ENCODE results near the gene TSKS.

TSKS gene

DNA sequence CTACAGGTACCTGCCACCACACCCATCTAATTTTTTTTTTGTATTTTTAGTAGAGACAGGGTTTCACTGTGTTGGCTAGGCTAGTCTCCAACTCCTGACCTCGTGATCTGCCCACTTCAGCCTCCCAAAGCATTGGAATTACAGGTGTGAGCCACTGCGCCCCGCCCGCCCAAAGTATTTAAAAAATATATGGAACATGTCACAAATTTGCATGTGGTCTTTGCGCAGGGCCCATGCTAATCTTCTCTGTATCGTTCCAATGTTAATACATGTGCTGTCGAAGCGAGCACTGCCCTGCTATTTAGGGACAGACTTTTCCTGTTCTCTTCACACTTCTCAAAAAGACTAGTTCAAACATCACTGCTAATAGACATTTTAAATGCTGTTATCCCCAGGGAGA, 1.2 kb upstream of the TSKS start:
- no peak overlapping the region for H3K4me2 ChIP-seq (ENCODE audit: low read length)
- peaks cover 26% of the 10 kb centered on the region for H3K4me1 ChIP-seq (ENCODE audit: control insufficient read depth, insufficient read depth, low read length)
- H3K4me3 ChIP-seq (ENCODE audit: low read length), result no peak overlapping the region
- H3K9me3 ChIP-seq (replicated peaks; ENCODE audit: low read length), result no peaks in the 10 kb centered on the region
- H3K27me3 ChIP-seq (ENCODE audit: control insufficient read depth, insufficient read depth, low read length), result no peaks in the 10 kb centered on the region
- no peak overlapping the region for H3K9ac ChIP-seq (ENCODE audit: low read depth, low read length)
- no peaks in the 10 kb centered on the region for H3K36me3 ChIP-seq (ENCODE audit: insufficient read depth, low read length)

DNA sequence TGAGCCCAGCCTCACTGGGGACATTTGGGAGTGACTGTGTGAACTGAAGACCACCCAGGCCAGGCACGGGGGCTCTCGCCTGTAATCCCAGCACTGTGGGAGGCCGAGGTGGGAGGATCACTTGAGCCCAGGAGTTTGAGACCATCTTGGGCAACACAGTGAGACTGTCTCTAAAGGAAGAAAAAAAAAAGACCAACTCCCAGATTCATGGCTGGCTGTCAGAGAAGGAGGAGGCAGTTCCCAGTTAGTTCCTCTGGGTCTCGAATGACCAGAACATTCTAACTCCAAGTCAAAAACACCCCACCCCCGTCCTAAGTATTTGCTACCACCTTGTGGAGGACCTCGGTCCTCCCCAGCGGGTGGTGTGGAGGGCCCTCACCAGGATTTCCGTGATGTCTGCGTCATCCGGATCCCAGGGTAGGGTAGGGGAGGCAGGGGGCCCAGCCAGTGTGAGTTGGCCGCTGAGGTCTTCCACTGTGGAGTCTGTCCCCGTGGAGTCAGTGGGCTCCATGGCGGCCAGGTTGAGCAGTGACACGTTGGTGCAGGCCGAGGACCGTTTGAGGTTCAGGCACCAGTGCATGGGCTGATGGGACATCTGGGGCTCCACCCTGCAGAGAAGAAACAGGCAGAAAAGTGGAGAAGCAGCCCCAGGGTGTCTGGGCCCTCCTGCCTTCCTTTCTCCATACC, 1.3 kb downstream of the TSKS start:
- Histone ChIP-seq H3K4me2 (ENCODE audit: low read length) (no peak overlapping the region), H3K4me1 (ENCODE audit: control insufficient read depth, insufficient read depth, low read length) (peaks cover 34% of the 10 kb centered on the region), H3K9ac (ENCODE audit: low read depth, low read length) (peak overlapping the region; percentile 42), H3K9me3 (replicated peaks; ENCODE audit: low read length) (no peaks in the 10 kb centered on the region), H3K27me3 (ENCODE audit: control insufficient read depth, insufficient read depth, low read length) (no peaks in the 10 kb centered on the region), H3K4me3 (ENCODE audit: low read length) (no peak overlapping the region), H3K36me3 (ENCODE audit: insufficient read depth, low read length) (no peaks in the 10 kb centered on the region)

- Histone ChIP-seq H3K36me3 (ENCODE audit: insufficient read depth, low read length) (no peaks in the 10 kb centered on the region), H3K4me2 (ENCODE audit: low read length) (no peak overlapping the region), H3K27me3 (ENCODE audit: control insufficient read depth, insufficient read depth, low read length) (no peaks in the 10 kb centered on the region), H3K9ac (ENCODE audit: low read depth, low read length) (peak overlapping the region; percentile 42), H3K4me3 (ENCODE audit: low read length) (no peak overlapping the region), H3K9me3 (replicated peaks; ENCODE audit: low read length) (no peaks in the 10 kb centered on the region), H3K4me1 (ENCODE audit: control insufficient read depth, insufficient read depth, low read length) (peaks cover 35% of the 10 kb centered on the region)
Observed at GRCh38 chr19:49761249-49761624, 1.9 kb downstream of the TSKS start.

DNA sequence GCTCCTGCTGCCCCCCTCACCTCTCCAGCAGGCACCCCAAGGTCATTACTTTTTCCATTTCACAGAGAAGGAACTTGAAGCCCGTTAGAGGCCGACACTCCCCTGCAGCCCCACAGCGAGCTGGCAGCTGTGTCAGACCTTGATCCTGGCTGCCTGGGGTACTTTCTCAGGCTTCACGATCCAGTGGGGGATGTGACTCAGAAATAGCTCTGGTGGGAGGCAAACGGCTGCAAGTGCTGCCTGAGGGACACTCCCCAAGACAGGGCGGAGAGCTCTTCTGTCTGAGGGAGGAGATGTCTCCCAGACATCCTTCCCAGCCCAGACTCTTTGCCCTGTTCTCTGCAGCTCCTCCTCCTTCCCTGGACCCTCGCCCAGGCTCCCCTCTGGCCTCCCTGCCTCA, 4.8 kb downstream of the TSKS start:
- Histone ChIP-seq H3K36me3 (ENCODE audit: insufficient read depth, low read length) (no peaks in the 10 kb centered on the region), H3K4me1 (ENCODE audit: control insufficient read depth, insufficient read depth, low read length) (peaks cover 27% of the 10 kb centered on the region), H3K9ac (ENCODE audit: low read depth, low read length) (peak overlapping the region; percentile 42), H3K4me2 (ENCODE audit: low read length) (peak overlapping the region; percentile 26), H3K27me3 (ENCODE audit: control insufficient read depth, insufficient read depth, low read length) (no peaks in the 10 kb centered on the region), H3K4me3 (ENCODE audit: low read length) (no peak overlapping the region), H3K9me3 (replicated peaks; ENCODE audit: low read length) (no peaks in the 10 kb centered on the region)

DNA sequence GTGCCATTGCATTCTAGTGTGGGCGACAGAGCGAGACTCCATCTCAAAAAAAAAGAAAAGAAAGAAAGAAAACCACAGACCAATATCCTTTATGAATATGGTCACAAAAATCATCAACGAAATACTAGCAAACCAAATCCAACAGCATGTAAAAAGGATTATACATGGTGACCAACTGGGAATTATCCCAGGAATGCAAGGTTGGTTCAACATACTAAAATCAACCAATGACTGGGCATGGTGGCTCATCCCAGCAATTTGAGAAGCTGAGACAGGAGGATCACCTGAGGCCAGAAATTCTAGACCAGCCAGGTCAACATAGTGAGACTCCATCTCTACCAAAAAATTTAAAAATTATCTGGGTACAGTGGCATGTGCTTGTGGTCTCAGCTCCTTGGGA, 7.2 kb downstream of the TSKS start:
- peaks cover 22% of the 10 kb centered on the region for H3K4me1 ChIP-seq (ENCODE audit: control insufficient read depth, insufficient read depth, low read length)
- H3K4me2 ChIP-seq (ENCODE audit: low read length), result no peak overlapping the region
- no peak overlapping the region for H3K9ac ChIP-seq (ENCODE audit: low read depth, low read length)
- H3K4me3 ChIP-seq (ENCODE audit: low read length), result no peak overlapping the region
- no peaks in the 10 kb centered on the region for H3K27me3 ChIP-seq (ENCODE audit: control insufficient read depth, insufficient read depth, low read length)
- H3K36me3 ChIP-seq (ENCODE audit: insufficient read depth, low read length), result no peaks in the 10 kb centered on the region
- no peaks in the 10 kb centered on the region for H3K9me3 ChIP-seq (replicated peaks; ENCODE audit: low read length)

GRCh38 chr19:49752701-49753100, 10.4 kb downstream of the TSKS start:
- Histone ChIP-seq H3K9me3 (replicated peaks; ENCODE audit: low read length) (no peaks in the 10 kb centered on the region), H3K4me3 (ENCODE audit: low read length) (no peak overlapping the region), H3K4me2 (ENCODE audit: low read length) (no peak overlapping the region), H3K9ac (ENCODE audit: low read depth, low read length) (no peak overlapping the region), H3K27me3 (ENCODE audit: control insufficient read depth, insufficient read depth, low read length) (no peaks in the 10 kb centered on the region), H3K36me3 (ENCODE audit: insufficient read depth, low read length) (no peaks in the 10 kb centered on the region), H3K4me1 (ENCODE audit: control insufficient read depth, insufficient read depth, low read length) (peaks cover 11% of the 10 kb centered on the region)

DNA sequence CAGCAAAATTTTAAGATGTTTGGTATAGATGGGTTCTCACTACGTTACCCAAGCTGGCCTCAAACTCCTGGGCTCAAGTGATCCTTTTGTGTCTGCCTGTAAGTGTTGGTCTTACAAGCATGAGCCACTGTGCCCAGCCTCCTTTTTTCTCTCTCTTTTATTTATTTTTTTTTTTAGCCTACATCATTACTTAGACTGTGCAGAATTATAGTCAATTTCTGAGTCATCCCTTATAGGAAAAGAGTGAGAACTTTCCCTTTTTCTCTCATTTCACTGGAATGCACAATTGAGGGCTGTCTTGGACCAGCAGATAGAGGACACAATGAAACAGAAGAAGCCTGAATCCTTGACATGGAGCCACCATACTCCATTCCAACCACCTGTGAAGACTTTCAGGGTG, 13.3 kb downstream of the TSKS start:
- Histone ChIP-seq H3K4me2 (ENCODE audit: low read length) (no peak overlapping the region), H3K4me1 (ENCODE audit: control insufficient read depth, insufficient read depth, low read length) (no peaks in the 10 kb centered on the region), H3K9me3 (replicated peaks; ENCODE audit: low read length) (no peaks in the 10 kb centered on the region), H3K4me3 (ENCODE audit: low read length) (no peak overlapping the region), H3K36me3 (ENCODE audit: insufficient read depth, low read length) (no peaks in the 10 kb centered on the region), H3K9ac (ENCODE audit: low read depth, low read length) (no peak overlapping the region), H3K27me3 (ENCODE audit: control insufficient read depth, insufficient read depth, low read length) (no peaks in the 10 kb centered on the region)

GRCh38 chr19:49749055-49749716, 13.9 kb downstream of the TSKS start:
- H3K4me1 ChIP-seq (ENCODE audit: control insufficient read depth, insufficient read depth, low read length), result no peaks in the 10 kb centered on the region
- H3K9me3 ChIP-seq (replicated peaks; ENCODE audit: low read length), result no peaks in the 10 kb centered on the region
- no peak overlapping the region for H3K9ac ChIP-seq (ENCODE audit: low read depth, low read length)
- no peaks in the 10 kb centered on the region for H3K36me3 ChIP-seq (ENCODE audit: insufficient read depth, low read length)
- H3K27me3 ChIP-seq (ENCODE audit: control insufficient read depth, insufficient read depth, low read length), result no peaks in the 10 kb centered on the region
- no peak overlapping the region for H3K4me2 ChIP-seq (ENCODE audit: low read length)
- H3K4me3 ChIP-seq (ENCODE audit: low read length), result no peak overlapping the region

DNA sequence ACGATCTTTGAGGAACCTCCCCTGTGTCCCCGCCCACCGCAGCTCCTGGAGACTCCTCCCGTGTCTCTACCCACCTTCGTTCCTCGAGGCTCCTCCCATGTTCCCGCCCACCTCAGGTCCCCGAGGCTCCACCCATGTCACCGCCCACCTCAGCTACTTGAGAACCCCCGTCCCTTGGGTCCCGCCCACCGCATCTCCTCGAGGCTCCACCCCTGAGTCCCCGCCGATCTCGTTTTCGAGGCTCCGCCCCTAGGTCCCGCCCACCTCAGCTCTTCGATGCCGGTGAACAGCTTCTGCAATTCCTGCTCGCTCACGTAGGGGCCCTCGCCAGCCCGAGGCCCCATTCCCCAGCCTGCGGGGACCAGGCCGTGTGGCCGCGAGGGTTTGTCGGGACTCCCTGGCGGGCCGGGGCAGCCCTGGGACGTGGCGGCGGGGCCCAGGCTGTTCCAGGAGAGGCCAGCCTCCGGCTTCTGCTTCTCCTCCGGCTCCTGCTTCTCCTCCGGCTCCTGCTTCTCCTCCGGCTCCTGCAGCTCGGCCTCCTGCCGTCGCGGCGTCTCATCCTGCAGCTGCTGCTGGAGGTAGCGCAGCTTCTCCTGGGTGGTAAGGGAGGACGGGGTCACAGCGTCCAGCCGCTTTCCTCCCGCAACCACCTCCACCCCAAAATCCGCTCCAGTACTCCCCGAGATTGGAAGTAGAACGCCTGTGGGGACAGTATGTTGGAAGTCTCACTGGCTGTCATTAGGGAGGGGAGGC, 16.7 kb downstream of the TSKS start:
- Histone ChIP-seq H3K4me1 (ENCODE audit: control insufficient read depth, insufficient read depth, low read length) (peaks cover 6% of the 10 kb centered on the region), H3K4me2 (ENCODE audit: low read length) (no peak overlapping the region), H3K4me3 (ENCODE audit: low read length) (no peak overlapping the region), H3K27me3 (ENCODE audit: control insufficient read depth, insufficient read depth, low read length) (no peaks in the 10 kb centered on the region), H3K36me3 (ENCODE audit: insufficient read depth, low read length) (no peaks in the 10 kb centered on the region), H3K9me3 (replicated peaks; ENCODE audit: low read length) (no peaks in the 10 kb centered on the region), H3K9ac (ENCODE audit: low read depth, low read length) (no peak overlapping the region)

DNA sequence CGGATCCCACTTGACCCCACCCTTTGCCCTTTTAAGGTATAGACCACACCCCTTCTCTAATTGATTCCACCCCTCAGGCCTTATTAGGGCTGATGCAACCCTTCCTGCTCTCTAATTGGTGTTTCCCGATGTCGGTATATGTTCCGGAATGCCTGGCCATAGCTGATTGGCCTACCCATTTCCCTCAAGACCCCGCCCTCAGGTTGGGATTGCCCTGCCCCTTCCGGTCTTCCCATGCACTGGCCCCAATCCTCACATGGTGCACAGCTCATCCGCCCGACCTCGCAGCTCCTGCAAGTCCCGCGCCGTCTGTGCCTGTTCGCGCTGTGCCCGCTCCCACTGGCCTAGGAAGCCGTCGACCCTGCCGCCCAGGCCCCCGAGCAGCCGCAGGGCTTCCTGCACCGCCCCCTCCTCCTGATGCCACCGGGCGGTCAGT, 18.1 kb downstream of the TSKS start:
- Histone ChIP-seq H3K9me3 (replicated peaks; ENCODE audit: low read length) (no peaks in the 10 kb centered on the region), H3K4me2 (ENCODE audit: low read length) (no peak overlapping the region), H3K4me1 (ENCODE audit: control insufficient read depth, insufficient read depth, low read length) (peaks cover 8% of the 10 kb centered on the region), H3K4me3 (ENCODE audit: low read length) (no peak overlapping the region), H3K36me3 (ENCODE audit: insufficient read depth, low read length) (no peaks in the 10 kb centered on the region), H3K9ac (ENCODE audit: low read depth, low read length) (no peak overlapping the region), H3K27me3 (ENCODE audit: control insufficient read depth, insufficient read depth, low read length) (no peaks in the 10 kb centered on the region)

- Histone ChIP-seq H3K4me3 (ENCODE audit: low read length) (no peak overlapping the region), H3K9me3 (replicated peaks; ENCODE audit: low read length) (no peaks in the 10 kb centered on the region), H3K36me3 (ENCODE audit: insufficient read depth, low read length) (no peaks in the 10 kb centered on the region), H3K27me3 (ENCODE audit: control insufficient read depth, insufficient read depth, low read length) (no peaks in the 10 kb centered on the region), H3K9ac (ENCODE audit: low read depth, low read length) (no peak overlapping the region), H3K4me2 (ENCODE audit: low read length) (no peak overlapping the region), H3K4me1 (ENCODE audit: control insufficient read depth, insufficient read depth, low read length) (peaks cover 8% of the 10 kb centered on the region)
Observed at GRCh38 chr19:49741210-49741844, 21.8 kb downstream of the TSKS start.

Data from skeletal muscle satellite cell (primary cell).